Coronary artery (tissue), 2 donors: ENCODE data around the gene CMTM7.

Experiments used
- DNase-seq: peaks from one replicate; pipeline ENCODE4 v3.0.0-alpha.2; 2017; ENCODE audit warnings: low spot score
- H3K27ac ChIP-seq, 2 donors: fragments of 200-600 bp; sonication (generic); one replicate each; pipeline ENCODE4 v1.5.1; 2016 to 2019
- H3K4me3 ChIP-seq: fragments of 200-600 bp; sonication (generic); 2 replicates; pipeline ENCODE4 v1.5.1; 2016; ENCODE audit warnings: mild to moderate bottlenecking, moderate library complexity
- TF ChIP-seq, protein P1 (sequence below): fragments of 200-600 bp; sonication (generic); IDR thresholded peaks from one replicate; pipeline ENCODE4 v1.5.1; 2019; ENCODE audit warnings: antibody characterized with exemption

The CMTM7 gene

DNA sequence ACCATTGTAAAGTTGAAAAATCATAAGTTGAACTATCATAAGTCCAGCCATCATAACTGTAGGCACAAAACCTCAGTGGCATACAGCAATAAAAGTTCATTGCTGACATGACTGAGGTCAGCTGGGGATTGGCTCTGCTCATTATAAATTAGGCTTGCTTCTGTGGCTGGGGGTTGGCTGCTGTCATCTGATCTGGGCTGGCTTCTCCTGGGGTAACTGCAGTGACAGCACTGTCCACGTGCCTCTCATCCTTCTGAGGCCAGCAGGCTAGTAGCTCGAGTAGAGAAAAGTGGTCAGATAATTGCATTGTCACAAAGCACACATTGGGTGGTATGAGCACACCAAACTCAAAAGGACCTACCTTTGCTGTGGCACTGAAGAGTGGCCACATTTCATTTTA is 31.3 kb downstream of the CMTM7 start:
- TF ChIP-seq, protein P1, sequence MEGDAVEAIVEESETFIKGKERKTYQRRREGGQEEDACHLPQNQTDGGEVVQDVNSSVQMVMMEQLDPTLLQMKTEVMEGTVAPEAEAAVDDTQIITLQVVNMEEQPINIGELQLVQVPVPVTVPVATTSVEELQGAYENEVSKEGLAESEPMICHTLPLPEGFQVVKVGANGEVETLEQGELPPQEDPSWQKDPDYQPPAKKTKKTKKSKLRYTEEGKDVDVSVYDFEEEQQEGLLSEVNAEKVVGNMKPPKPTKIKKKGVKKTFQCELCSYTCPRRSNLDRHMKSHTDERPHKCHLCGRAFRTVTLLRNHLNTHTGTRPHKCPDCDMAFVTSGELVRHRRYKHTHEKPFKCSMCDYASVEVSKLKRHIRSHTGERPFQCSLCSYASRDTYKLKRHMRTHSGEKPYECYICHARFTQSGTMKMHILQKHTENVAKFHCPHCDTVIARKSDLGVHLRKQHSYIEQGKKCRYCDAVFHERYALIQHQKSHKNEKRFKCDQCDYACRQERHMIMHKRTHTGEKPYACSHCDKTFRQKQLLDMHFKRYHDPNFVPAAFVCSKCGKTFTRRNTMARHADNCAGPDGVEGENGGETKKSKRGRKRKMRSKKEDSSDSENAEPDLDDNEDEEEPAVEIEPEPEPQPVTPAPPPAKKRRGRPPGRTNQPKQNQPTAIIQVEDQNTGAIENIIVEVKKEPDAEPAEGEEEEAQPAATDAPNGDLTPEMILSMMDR = no peak
- DNase-seq = no peak
- H3K27ac ChIP-seq = peak overlapping the region in 1 of 2 donors; percentile 77
- H3K4me3 ChIP-seq = peak overlapping the region; percentile 9

DNA sequence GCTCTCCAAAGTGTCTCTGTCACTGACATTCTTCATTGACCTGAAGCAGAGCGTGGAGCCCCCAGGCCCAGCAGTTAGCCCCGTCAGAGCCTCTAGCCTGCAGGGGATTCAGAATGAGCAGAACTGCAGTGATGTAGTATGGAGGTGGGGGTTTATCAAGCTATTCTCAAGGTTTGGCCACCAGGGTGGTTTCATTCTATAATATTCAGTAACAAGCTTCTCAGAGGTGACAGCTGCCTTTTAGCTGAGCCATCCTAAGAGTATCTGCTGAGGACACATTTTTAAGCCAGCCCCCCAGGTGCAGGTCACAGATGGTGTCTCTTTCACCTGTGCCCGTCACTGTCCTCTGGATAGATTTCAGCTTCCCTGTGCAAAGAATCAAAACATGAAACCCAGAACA is 31.9 kb downstream of the CMTM7 start:
- no peak overlapping the region for H3K4me3 ChIP-seq
- no peak overlapping the region for H3K27ac ChIP-seq
- TF ChIP-seq, protein P1 = no peak
- no peak for DNase-seq

DNA sequence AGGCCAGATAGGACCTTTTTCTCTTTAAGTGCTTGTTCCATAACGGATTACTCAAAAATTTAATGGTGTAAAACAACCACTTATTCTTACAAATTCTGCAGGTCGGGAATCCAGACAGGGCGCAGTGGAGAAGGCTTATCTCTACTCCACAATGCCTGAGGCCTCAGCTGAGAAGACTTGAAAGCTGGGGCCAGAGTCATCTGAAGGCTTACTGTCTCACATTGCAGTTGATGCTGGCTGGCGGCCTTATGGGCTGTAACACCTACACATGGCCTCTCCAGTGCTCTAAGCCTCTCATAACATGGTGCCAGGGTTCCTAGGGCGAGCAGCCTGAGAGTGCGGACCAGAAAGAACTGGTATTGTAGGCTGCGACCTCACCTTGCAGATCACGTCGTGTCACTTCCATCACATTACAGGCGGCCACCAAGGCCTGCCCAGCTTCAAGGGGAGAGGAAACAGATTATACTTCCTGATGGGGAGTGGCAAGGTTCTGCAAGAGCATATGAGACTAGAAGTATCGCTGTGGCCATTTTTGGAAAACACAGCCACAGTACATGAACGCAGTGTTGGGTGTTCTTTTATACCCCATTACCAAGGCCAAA is 32.4 kb downstream of the CMTM7 start:
- no peak overlapping the region for H3K27ac ChIP-seq
- no peak for DNase-seq
- no peak overlapping the region for H3K4me3 ChIP-seq
- TF ChIP-seq, protein P1 = no peak

DNA sequence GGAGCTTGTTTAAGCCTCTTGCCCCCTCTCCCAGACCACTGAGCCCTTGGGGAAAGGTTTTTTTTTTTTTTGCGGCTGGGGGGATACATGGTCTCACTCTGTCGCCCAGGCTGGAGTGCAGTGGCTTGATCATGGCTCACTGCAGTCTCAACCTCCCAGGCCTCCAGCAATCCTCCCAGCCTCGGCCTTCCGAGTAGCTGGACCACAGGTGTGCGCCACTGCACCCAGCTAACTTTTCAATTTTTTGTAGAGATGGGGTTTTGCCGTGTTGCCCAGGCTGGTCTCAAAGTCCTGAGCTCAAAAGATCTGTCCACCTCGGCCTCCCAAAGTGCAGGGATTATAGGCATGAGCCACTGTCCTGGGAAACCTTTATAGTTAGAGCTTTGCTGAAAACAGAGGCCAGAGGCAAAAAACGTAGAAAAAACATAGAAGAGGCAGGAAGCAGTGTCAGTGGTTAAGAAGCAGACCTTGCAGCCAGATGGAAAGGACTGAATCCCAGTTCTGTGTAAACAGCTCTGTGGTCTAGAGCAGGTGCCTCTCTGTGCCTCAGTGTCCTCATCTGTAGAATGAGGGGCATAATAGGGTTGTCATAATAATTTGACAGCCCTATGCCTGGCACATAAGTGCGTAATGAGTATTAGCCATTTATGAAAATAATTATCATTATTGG is 33.1 kb downstream of the CMTM7 start:
- Histone ChIP-seq H3K27ac (no peak overlapping the region), H3K4me3 (no peak overlapping the region)
- TF ChIP-seq, protein P1 = no peak
- DNase-seq = no peak

DNA sequence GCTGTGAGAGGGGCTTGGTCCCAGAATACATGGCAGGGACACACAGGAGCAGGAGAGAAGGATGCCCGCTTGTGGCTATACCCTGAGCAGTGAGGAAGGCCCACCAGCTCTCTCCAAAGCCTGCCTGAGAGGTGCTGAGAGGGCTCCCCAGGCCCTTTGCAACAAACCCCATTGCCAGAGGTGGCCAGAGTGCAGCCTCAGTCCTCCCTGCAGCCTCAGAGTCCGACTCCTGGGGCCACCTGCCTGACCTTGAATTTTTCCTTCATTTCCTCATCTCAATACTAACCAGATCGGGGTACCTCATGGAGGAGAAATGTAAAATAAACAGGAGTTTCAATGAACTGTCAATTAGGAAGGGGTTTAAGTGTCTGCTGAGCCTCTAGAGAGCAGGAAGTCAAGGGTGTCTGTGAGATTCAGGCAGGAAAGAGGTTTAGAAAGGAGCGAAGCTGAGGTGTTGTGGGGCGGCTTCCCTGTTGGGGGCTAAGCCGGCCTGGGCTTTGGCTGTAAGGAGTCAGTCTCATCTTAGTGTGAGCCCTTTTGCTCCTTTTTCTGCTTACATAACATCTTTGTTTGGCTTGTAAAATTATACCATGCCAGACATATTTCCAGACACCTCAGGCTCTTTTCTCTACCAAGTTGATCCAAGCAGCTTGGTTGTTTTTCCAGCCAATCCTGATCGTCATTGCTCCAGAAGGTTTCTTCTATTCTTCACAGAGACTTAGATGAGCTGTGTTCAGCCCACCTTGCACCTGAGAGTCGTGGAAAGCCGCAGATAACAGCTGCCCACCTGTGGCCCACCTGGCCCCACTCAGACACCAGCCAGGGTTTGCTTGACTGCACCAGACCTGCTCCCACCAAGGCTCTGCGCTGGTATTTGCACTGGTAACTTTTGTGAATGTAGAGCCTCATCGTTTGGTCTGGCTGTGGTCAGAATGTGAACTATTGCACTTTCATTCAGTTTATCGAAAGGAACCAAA is 36.7 kb downstream of the CMTM7 start:
- Histone ChIP-seq H3K4me3 (no peak overlapping the region), H3K27ac (no peak overlapping the region)
- TF ChIP-seq, protein P1 = no peak
- DNase-seq = no peak

DNA sequence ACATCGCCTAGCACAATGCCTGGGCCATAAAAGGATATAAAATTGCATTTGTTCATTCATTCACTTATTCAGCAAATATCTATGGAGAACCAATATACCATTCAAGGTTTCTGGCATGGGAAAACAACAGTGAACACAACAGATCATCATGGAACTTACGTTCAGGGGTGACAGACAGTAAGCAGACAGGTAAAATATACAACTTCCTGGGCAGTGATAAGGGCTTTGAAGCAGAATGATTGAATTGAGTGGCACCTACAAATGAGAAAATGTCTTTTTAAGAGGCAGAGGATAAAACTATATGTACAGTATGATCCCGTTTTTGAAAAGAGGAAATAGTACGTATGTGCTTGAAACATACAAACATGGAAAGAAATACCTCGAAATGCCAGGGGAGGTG is 39.2 kb downstream of the CMTM7 start:
- TF ChIP-seq, protein P1 = no peak
- Histone ChIP-seq H3K27ac (no peak overlapping the region), H3K4me3 (no peak overlapping the region)
- DNase-seq = no peak
